RWPE2 (cell line): ENCODE results near the gene GRK2.
A peak's percentile ranks its signal among the peaks of the same experiment; 100 is the strongest.

Experiments used
- ATAC-seq: fragments of 200-7000 bp; cut with Tn5 transposase; 3 replicates; pipeline ENCODE4 v1.9.1; 2021; ENCODE audit warnings: low read depth
- DNase-seq: peaks from one replicate; pipeline ENCODE4 v3.0.0-alpha.2; 2020; ENCODE audit warnings: low spot score
- H3K27ac ChIP-seq: fragments of 450-650 bp; 2 replicates; pipeline ENCODE4 v1.5.1; 2017; ENCODE audit warnings: mild to moderate bottlenecking; ENCODE audit not compliant: poor library complexity, severe bottlenecking
- H3K27me3 ChIP-seq: fragments of 250-450 bp; sonication (Bioruptor Pico); 2 replicates; pipeline ENCODE4 v1.5.1; 2021; ENCODE audit warnings: mild to moderate bottlenecking, moderate library complexity; ENCODE audit not compliant: insufficient read depth, poor library complexity, severe bottlenecking
- H3K36me3 ChIP-seq: fragments of 250-450 bp; sonication (Bioruptor Pico); 2 replicates; pipeline ENCODE4 v1.5.1; 2020; ENCODE audit warnings: low read depth, mild to moderate bottlenecking, moderate library complexity
- H3K4me1 ChIP-seq: fragments of 250-450 bp; sonication (Bioruptor Pico); 2 replicates; pipeline ENCODE4 v1.5.1; 2021; ENCODE audit warnings: mild to moderate bottlenecking, moderate library complexity; ENCODE audit not compliant: insufficient read depth, poor library complexity, severe bottlenecking
- H3K4me3 ChIP-seq: fragments of 250-450 bp; sonication (Bioruptor Pico); 2 replicates; pipeline ENCODE4 v1.5.1; 2021; ENCODE audit warnings: mild to moderate bottlenecking, moderate library complexity; ENCODE audit not compliant: severe bottlenecking
- H3K9me3 ChIP-seq: fragments of 250-450 bp; sonication (Bioruptor Pico); 2 replicates; pipeline ENCODE4 v1.5.1; 2021; ENCODE audit warnings: mild to moderate bottlenecking, moderate library complexity; ENCODE audit not compliant: severe bottlenecking
- TF ChIP-seq, protein P1 (sequence below): fragments of 450-650 bp; IDR thresholded peaks from one replicate; pipeline ENCODE4 v1.5.1; 2017; ENCODE audit warnings: mild to moderate bottlenecking, moderate library complexity; ENCODE audit not compliant: poor library complexity, severe bottlenecking

The GRK2 gene

GRCh38 chr11:67281552-67282150, 15.4 kb downstream of the GRK2 start:
- Histone ChIP-seq H3K36me3 (peaks cover 66% of the 10 kb centered on the region), H3K4me3 (no peak overlapping the region), H3K4me1 (peaks cover 11% of the 10 kb centered on the region), H3K27me3 (no peaks in the 10 kb centered on the region), H3K27ac (no peak overlapping the region), H3K9me3 (no peaks in the 10 kb centered on the region)
- TF ChIP-seq, protein P1, sequence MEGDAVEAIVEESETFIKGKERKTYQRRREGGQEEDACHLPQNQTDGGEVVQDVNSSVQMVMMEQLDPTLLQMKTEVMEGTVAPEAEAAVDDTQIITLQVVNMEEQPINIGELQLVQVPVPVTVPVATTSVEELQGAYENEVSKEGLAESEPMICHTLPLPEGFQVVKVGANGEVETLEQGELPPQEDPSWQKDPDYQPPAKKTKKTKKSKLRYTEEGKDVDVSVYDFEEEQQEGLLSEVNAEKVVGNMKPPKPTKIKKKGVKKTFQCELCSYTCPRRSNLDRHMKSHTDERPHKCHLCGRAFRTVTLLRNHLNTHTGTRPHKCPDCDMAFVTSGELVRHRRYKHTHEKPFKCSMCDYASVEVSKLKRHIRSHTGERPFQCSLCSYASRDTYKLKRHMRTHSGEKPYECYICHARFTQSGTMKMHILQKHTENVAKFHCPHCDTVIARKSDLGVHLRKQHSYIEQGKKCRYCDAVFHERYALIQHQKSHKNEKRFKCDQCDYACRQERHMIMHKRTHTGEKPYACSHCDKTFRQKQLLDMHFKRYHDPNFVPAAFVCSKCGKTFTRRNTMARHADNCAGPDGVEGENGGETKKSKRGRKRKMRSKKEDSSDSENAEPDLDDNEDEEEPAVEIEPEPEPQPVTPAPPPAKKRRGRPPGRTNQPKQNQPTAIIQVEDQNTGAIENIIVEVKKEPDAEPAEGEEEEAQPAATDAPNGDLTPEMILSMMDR, result no peak
- DNase-seq, result peak; percentile 45
- no peak for ATAC-seq

GRCh38 chr11:67282155-67282875, 16.0 kb downstream of the GRK2 start:
- Histone ChIP-seq H3K4me3 (no peak overlapping the region), H3K27ac (no peak overlapping the region), H3K9me3 (no peaks in the 10 kb centered on the region), H3K36me3 (peaks cover 67% of the 10 kb centered on the region), H3K27me3 (no peaks in the 10 kb centered on the region), H3K4me1 (peaks cover 4% of the 10 kb centered on the region)
- peak; percentile 46 for DNase-seq
- no peak for ATAC-seq
- TF ChIP-seq, protein P1, result no peak

DNA sequence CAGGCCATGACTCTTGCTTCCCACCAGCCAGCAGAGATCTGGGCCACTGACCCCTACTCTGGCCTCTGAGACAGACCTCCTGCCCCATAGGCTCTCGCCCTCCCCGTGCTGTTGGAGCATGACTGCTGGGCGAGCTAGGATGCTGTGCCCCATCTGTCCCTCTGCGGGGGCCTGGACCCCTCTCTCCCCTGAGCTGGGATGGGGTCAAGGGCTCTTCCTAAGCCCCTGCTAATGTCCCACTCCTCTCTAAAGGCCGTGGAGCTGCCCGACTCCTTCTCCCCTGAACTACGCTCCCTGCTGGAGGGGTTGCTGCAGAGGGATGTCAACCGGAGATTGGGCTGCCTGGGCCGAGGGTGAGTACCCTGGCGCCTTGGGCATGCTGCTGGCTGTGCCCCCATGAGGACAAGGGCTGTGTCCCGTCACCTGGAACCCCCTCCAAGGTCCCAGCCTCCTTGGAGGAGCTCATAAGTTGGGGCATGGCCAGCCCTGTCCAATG, 16.7 kb downstream of the GRK2 start:
- H3K9me3 ChIP-seq, result no peaks in the 10 kb centered on the region
- H3K4me1 ChIP-seq, result no peaks in the 10 kb centered on the region
- TF ChIP-seq, protein P1, result no peak
- ATAC-seq (no peak), DNase-seq (no peak)
- H3K27ac ChIP-seq, result no peak overlapping the region
- H3K27me3 ChIP-seq, result no peaks in the 10 kb centered on the region
- peaks cover 67% of the 10 kb centered on the region for H3K36me3 ChIP-seq
- no peak overlapping the region for H3K4me3 ChIP-seq

DNA sequence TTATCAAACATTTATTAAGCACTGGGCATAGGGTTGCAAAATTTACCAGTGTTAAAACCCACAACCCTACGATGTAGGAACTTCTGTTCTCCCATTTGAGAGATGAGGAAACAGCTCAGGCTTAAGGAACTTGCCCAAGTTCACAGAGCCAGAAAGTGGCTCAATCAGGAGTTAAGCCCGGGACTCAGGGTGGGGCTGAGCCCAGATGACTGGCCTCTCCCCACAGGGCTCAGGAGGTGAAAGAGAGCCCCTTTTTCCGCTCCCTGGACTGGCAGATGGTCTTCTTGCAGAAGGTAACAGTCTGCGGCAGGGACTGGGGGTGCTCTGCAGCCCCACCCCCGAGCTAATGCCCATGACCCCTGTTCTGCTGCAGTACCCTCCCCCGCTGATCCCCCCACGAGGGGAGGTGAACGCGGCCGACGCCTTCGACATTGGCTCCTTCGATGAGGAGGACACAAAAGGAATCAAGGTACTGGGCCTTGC, 17.2 kb downstream of the GRK2 start:
- Histone ChIP-seq H3K27me3 (no peaks in the 10 kb centered on the region), H3K4me1 (no peaks in the 10 kb centered on the region), H3K27ac (no peak overlapping the region), H3K36me3 (peaks cover 65% of the 10 kb centered on the region), H3K4me3 (no peak overlapping the region), H3K9me3 (no peaks in the 10 kb centered on the region)
- DNase-seq, result no peak
- TF ChIP-seq, protein P1, result no peak
- no peak for ATAC-seq
